ENCODE data around the gene RBM19. TPM values are rescaled to one million over a fixed set of nuclear protein-coding genes. Genes with fewer than 3 reads are reported as not detected.
"Not testable (repeated sequence)": the region's sequence is repeated elsewhere in the genome, so short reads cannot be mapped to it uniquely, and the experiment has no call there.

Gene RBM19
- total RNA-seq, 1 experiment from 2014 or later = 9.5 TPM

GRCh38 chr12:113903381-113903863 is 62.7 kb downstream of the RBM19 start:
- DNase-seq (ENCODE audit: low spot score) = no peak

DNA sequence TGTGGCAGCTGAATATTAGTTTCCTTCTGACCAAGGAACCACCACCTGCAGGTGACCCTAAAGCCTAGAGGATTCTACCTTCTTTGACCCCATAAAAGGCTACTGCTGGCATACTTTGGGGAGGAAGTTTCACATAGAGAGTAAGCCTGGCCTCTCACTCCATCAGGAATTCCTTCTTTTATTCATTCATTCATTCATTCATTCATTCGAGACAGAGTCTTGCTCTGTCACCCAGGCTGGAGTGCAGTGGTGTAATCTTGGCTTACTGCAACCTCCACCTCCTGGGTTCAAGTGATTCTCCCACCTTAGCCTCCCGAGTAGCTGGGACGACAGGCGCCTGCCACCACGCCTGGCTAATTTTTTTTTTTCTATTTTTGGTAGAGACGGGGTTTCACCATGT is 64.8 kb downstream of the RBM19 start:
- not testable (repeated sequence) for DNase-seq (ENCODE audit: low spot score)

DNA sequence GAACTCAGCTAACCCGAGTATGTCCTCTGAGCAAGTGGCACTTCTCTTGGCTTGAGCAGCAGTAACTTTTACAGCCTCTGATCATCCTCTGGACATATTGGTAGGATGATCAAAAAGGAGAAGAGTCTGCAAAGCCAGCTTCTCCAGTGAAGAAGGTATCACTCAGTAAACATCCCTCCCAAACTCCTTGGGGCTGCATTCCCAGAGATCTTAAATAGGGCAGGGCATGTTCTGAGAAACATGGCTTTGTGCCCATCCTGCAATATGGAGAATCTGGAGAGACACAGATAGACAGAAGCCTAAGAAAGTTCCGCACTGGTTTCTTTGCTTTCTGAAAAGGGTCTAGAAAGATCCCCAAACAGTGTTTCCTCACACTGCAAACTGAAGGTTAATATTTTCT is 65.4 kb downstream of the RBM19 start:
- no peak for DNase-seq (ENCODE audit: low spot score)

GRCh38 chr12:113899561-113900471 is 66.3 kb downstream of the RBM19 start:
- no peak for DNase-seq (ENCODE audit: low spot score)

GRCh38 chr12:113899042-113899560 is 67.0 kb downstream of the RBM19 start:
- no peak for DNase-seq (ENCODE audit: low spot score)

DNA sequence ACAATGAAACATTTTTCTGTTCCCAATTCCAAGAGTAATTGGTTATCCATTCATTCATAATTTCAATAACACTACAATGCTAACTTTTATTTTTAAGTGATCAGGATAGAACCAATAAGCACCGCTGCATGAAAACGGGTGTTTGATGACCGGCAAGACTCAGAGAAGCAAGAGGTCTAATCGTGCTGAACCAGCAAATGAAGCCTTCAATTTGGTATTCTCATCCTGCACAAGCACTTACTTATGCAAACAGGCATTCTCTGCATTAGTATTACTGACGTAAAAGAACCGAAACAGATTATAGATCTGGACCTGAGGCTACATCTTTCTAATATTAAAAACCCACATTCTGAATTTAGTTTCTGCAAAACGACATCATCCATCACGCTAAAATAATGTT is 67.7 kb downstream of the RBM19 start:
- no peak for DNase-seq (ENCODE audit: low spot score)

GRCh38 chr12:113897406-113897805 is 68.7 kb downstream of the RBM19 start:
- no peak for DNase-seq (ENCODE audit: low spot score)

DNA sequence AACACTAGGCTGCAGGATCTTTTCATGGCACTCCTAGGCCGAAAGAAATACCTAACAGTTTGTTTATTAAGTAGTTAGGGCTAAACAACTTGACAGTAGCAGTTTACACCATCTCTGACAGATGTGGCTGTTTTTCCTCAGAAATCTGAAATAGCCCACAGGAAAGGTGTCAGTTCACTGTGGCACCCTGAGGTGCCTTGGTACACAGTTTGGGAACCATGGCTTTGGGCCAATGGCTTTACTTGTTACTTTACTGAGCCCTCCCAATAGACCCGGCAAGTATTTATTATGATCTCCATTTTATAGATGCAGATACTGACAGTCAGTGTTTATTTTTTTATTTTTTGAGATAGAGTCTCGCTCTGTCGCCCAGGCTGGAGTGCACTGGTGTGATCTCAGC is 69.3 kb downstream of the RBM19 start:
- DNase-seq (ENCODE audit: low spot score) = no peak

DNA sequence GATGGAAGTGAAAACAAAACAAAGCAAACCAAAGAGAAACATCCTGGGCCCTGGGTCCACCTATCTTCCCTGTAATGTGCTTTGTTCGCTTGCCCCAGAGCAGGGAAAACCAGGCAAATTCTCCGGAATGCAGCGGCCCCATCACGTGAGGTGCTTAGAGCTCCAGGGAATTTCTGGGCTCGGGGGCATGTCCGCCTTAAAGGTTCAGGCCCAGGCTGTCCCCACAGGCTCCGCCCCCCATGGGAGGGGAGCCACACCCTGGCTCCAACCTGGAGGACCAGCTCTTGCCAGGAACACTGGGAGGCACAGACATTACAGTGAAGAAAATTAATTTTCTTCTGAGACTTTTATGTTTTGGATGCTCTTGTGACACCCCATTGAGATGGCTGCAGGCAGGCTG is 69.9 kb downstream of the RBM19 start:
- DNase-seq (ENCODE audit: low spot score) = no peak

DNA sequence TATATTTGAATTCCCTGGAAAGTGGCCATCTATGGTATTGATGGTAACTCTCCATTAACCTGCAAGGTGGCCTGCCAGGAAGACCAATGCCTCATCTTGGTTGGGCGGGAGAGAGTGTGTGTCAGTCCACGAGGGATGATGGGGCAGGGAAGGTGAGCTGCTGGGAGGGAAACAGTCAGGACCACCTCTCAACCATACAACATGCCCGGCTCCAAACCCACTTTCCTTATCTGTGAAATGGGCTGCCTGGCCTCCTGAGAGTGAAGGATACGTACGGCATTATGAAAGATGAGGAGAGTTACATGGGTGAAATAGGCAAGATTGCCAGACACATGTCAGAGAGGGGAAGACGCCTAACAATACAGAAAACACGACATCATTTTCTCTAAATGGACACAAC is 70.9 kb downstream of the RBM19 start:
- no peak for DNase-seq (ENCODE audit: low spot score)

- DNase-seq (ENCODE audit: low spot score) = no peak
Observed at GRCh38 chr12:113894697-113895096, 71.4 kb downstream of the RBM19 start.

GRCh38 chr12:113893221-113893620 is 72.9 kb downstream of the RBM19 start:
- DNase-seq (ENCODE audit: low spot score) = no peak

DNA sequence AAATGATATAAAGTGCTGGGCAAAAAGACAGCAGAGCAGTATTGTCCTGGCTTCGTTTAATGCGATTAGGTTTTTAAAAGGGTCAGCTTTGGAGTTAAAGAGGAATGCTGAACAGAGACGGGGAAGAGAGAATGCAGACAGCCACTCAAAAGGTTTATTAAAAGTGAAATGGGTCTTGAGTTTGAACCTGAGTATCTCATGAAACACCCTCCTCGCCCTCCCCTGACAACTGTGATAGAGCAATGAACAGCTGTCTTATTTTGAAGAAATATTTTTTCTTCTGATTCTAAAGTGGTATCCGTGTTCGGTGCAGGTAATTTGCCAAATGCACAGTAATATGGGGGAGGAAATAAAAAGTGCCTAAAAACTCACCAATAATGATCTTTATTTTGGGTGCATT is 73.6 kb downstream of the RBM19 start:
- DNase-seq (ENCODE audit: low spot score) = no peak

GRCh38 chr12:113891739-113892520 is 74.2 kb downstream of the RBM19 start:
- DNase-seq (ENCODE audit: low spot score) = no peak

- DNase-seq (ENCODE audit: low spot score) = no peak
Observed at GRCh38 chr12:113891167-113891692, 74.9 kb downstream of the RBM19 start.

DNA sequence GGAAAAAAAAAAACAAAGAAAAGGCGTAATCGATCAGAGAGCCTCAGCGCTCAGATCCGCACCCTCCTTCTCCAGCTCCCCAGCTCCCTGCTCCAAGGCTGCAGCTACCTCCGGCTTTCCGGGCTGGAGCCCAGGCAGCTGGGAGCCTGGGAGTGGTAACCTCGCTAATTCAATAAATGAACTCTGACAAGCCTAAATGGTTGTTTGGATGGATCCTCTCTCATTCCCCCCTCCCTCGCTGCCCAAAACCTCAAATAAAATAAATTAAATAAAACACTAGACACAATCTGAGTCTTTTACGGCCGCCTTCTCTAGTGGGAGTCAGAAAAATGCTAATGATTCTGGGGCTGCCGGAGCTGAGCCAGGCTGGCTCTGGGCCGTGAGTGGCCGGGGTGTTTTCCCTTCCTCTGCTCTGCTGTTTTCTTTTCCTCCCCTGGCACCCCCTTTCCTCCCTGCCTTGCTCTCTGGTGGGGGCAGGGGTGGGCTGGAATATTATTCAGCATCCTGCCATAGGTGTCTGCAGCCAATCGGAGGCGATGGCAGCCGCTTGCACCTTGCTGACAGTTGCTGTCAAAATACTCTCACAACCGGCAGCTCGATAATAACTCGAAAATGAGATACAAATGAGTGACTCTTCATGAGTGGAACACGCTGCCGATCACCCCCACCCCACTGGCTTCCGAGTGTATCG is 76.1 kb downstream of the RBM19 start:
- DNase-seq (ENCODE audit: low spot score) = no peak

- no peak for DNase-seq (ENCODE audit: low spot score)
Observed at GRCh38 chr12:113889076-113889475, 77.0 kb downstream of the RBM19 start.

- no peak for DNase-seq (ENCODE audit: low spot score)
Observed at GRCh38 chr12:113888435-113888834, 77.7 kb downstream of the RBM19 start.

DNA sequence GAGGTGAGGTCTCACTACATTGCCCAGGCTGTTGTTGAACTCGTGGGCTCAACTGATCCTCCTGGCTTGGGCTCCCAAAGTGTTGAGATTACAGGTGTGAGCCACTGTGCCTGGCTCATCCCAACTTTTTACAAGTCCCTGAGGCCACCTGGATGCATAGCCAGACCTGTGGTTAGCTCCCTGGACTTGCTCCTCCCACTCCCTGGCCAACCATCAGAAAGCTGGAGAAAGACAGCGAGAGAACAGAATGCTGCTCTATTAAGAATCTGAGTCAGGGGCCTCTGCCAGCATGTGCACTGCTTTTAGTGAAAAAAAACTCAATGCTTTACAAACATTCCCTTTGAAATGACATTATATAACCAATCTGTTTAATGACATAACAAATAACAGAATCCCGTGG is 78.2 kb downstream of the RBM19 start:
- DNase-seq (ENCODE audit: low spot score) = no peak

DNA sequence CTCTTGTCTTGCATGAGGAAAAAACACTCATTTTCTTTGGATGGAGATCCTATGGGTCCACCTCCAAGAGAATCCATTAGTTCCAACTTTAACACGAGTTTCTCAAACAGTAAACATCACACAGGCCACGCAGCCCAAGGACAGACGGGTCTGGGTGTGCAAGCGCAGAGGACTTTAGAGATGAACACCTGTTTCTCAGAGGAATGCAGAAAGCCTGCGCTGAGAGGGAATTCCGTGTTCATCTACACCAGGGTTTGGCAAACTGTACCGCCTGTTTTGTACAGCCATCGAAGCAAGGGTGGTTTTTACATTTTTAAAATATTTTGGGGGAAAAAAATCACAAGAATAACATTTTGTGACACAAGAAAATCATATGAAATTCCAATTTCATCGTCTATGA is 79.4 kb downstream of the RBM19 start:
- DNase-seq (ENCODE audit: low spot score) = no peak

- DNase-seq (ENCODE audit: low spot score) = no peak
Observed at GRCh38 chr12:113884392-113884791, 81.7 kb downstream of the RBM19 start.

- DNase-seq (ENCODE audit: low spot score) = no peak
Observed at GRCh38 chr12:113882690-113883089, 83.4 kb downstream of the RBM19 start.
